PC-3 (cell line): ENCODE data around the gene SH3BP4. TPM values are rescaled to one million over a fixed set of nuclear protein-coding genes. Genes with fewer than 3 reads are reported as not detected.

Source experiments
- ATAC-seq: fragments of 200-7000 bp; cut with Tn5 transposase; 2 replicates; pipeline ENCODE4 v1.9.1; 2020; ENCODE audit warnings: mild to moderate bottlenecking, moderate library complexity
- BruUV-seq: library from RNA; stranded (reverse); fragments of 400-500 nt; replicated peaks from 2 replicates; lab custom pipeline; 2021; lab: Mats Ljungman, UMichigan
- CTCF ChIA-PET: fragments of 300-600 bp; sonication (Branson Sonifier 250); formaldehyde crosslinking; loops from one replicate; lab custom pipeline; 2022; ENCODE audit warnings: antibody characterized with exemption; lab: Charles Lee
- POLR2A ChIA-PET: fragments of 300-600 bp; sonication (Branson Sonifier 250); formaldehyde crosslinking; loops from one replicate; lab custom pipeline; 2022; ENCODE audit warnings: antibody characterized with exemption; ENCODE audit not compliant: unreplicated experiment; lab: Charles Lee
- DNase-seq: peaks from one replicate; pipeline ENCODE4 v3.0.0-alpha.2; 2015
- H2AFZ ChIP-seq: fragments of 300-600 bp; sonication (generic); 2 replicates; pipeline ENCODE4 v1.6.0; 2016; ENCODE audit warnings: antibody characterized with exemption, low read length
- H3F3A ChIP-seq: fragments of 300-600 bp; sonication (generic); one replicate; pipeline ENCODE4 v1.6.0; 2017; ENCODE audit warnings: antibody characterized with exemption, low read length, control low read depth, mild to moderate bottlenecking; ENCODE audit not compliant: unreplicated experiment
- H3K27ac ChIP-seq: fragments of 300-600 bp; sonication (generic); 2 replicates; pipeline ENCODE4 v1.5.1; 2016; ENCODE audit warnings: mild to moderate bottlenecking, low read length
- H3K27me3 ChIP-seq: fragments of 300-600 bp; sonication (generic); 2 replicates; pipeline ENCODE4 v1.6.1; 2016; ENCODE audit warnings: low read length, mixed read lengths
- H3K36me3 ChIP-seq: fragments of 300-600 bp; sonication (generic); 2 replicates; pipeline ENCODE4 v1.6.1; 2016; ENCODE audit warnings: low read depth, mixed run types, low read length, mixed read lengths
- H3K4me1 ChIP-seq: fragments of 300-600 bp; sonication (generic); 2 replicates; pipeline ENCODE4 v1.5.1; 2016; ENCODE audit warnings: low read length; ENCODE audit not compliant: insufficient read depth
- H3K4me2 ChIP-seq: fragments of 300-600 bp; sonication (generic); 2 replicates; pipeline ENCODE4 v1.6.0; 2016; ENCODE audit warnings: low read length
- H3K4me3 ChIP-seq: fragments of 300-600 bp; sonication (generic); 2 replicates; pipeline ENCODE4 v1.5.1; 2016; ENCODE audit warnings: mild to moderate bottlenecking, low read length, mixed read lengths
- H3K79me2 ChIP-seq: fragments of 300-600 bp; sonication (generic); 2 replicates; pipeline ENCODE4 v1.6.1; 2017; ENCODE audit warnings: low read length, mixed read lengths
- H3K9ac ChIP-seq: fragments of 300-600 bp; sonication (generic); 2 replicates; pipeline ENCODE4 v1.6.0; 2016; ENCODE audit warnings: mild to moderate bottlenecking, low read length
- H3K9me2 ChIP-seq: fragments of 300-600 bp; sonication (generic); replicated peaks from 2 replicates; pipeline ENCODE4 v1.6.1; 2016; ENCODE audit warnings: mixed run types, low read length, mixed read lengths
- H3K9me3 ChIP-seq: fragments of 300-600 bp; sonication (generic); 2 replicates; pipeline ENCODE4 v1.6.1; 2016; ENCODE audit warnings: low read length, mixed read lengths
- H4K20me1 ChIP-seq: fragments of 300-600 bp; sonication (generic); 2 replicates; pipeline ENCODE4 v1.6.1; 2016; ENCODE audit warnings: low read length, mixed read lengths
- EZH2 ChIP-seq: fragments of 300-600 bp; sonication (generic); IDR thresholded peaks from one replicate; pipeline ENCODE4 v1.6.1; 2017; ENCODE audit warnings: antibody characterized with exemption, mild to moderate bottlenecking, low read length; ENCODE audit not compliant: unreplicated experiment
- EZH2phosphoT487 ChIP-seq: fragments of 300-600 bp; sonication (generic); IDR thresholded peaks from 2 replicates; pipeline ENCODE4 v1.6.1; 2018; ENCODE audit warnings: mild to moderate bottlenecking, antibody characterized with exemption, low read length, borderline replicate concordance
- intact Hi-C: fragments of 100-400 bp; cut with micrococcal nuclease; formaldehyde crosslinking; loops from 2 replicates; pipeline ENCODE4 v1.9.0; 2023
- total RNA-seq: library from RNA; depleted of rRNA; stranded (reverse); fragments of >200 nt; gene quantifications from 2 replicates; pipeline ENCODE4 v1.2.3, GENCODE V29; 2014
- TF ChIP-seq, protein P1 (sequence below): fragments of 300-600 bp; sonication (generic); conservative IDR thresholded peaks from 2 replicates; pipeline ENCODE4 v1.5.1; 2017; ENCODE audit warnings: antibody characterized with exemption, low read depth, mild to moderate bottlenecking, low read length

The SH3BP4 gene
- total RNA-seq, 1 experiment from 2014 or later, result 35.2 TPM

DNA sequence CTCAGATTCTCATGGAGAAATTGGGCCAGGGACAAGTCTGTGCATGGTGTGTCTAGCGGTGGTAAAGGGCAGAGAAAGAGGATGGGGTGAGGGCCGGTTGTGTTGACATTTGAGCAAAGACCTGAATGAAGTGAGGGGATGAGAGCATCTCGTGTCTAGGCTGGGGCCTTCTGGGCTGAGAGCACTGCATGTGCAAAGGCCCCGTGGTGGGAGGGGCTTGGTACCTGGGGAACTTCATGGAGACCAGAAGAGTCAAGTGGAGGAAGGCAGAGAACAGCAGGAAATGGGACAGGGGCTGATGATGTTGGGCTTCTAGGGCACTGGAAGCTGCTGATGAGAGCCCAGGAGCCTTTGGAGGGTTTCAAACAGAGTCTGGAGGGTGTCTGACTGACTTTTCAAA lies 76.8 kb downstream of the SH3BP4 start:
- no peaks in the 10 kb centered on the region for H3K27me3 ChIP-seq
- no peak for TF ChIP-seq EZH2phosphoT487
- TF ChIP-seq EZH2, result no peak
- TF ChIP-seq, protein P1, sequence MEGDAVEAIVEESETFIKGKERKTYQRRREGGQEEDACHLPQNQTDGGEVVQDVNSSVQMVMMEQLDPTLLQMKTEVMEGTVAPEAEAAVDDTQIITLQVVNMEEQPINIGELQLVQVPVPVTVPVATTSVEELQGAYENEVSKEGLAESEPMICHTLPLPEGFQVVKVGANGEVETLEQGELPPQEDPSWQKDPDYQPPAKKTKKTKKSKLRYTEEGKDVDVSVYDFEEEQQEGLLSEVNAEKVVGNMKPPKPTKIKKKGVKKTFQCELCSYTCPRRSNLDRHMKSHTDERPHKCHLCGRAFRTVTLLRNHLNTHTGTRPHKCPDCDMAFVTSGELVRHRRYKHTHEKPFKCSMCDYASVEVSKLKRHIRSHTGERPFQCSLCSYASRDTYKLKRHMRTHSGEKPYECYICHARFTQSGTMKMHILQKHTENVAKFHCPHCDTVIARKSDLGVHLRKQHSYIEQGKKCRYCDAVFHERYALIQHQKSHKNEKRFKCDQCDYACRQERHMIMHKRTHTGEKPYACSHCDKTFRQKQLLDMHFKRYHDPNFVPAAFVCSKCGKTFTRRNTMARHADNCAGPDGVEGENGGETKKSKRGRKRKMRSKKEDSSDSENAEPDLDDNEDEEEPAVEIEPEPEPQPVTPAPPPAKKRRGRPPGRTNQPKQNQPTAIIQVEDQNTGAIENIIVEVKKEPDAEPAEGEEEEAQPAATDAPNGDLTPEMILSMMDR, result no peak
- no peaks in the 10 kb centered on the region for H3K36me3 ChIP-seq
- CTCF ChIA-PET, result no interaction called here
- peak overlapping the region; percentile 98 for H3K27ac ChIP-seq
- DNase-seq, result no peak
- POLR2A ChIA-PET, result interaction anchor here (0.5 to 1.6 kb wide), 3 partner anchors 48 to 666 kb away, joined by 3 to 7 read pairs (median 7); no protein-coding TSS in a partner anchor
- H3K4me3 ChIP-seq, result peak overlapping the region; percentile 65
- H3K79me2 ChIP-seq, result peaks cover 75% of the 10 kb centered on the region
- no peak for ATAC-seq
- peaks cover 51% of the 10 kb centered on the region for H3K4me1 ChIP-seq
- H3F3A ChIP-seq, result peaks cover 5% of the 10 kb centered on the region
- no peak overlapping the region for H2AFZ ChIP-seq
- no peaks in the 10 kb centered on the region for H3K9me2 ChIP-seq
- H3K9ac ChIP-seq, result no peak overlapping the region
- no TSS peak for BruUV-seq
- H3K9me3 ChIP-seq, result no peaks in the 10 kb centered on the region
- H3K4me2 ChIP-seq, result peak overlapping the region; percentile 91
- intact Hi-C loops, result loop anchor here (10.0 kb wide), 1 partner anchor 1614 kb away; no protein-coding TSS in a partner anchor
- no peaks in the 10 kb centered on the region for H4K20me1 ChIP-seq

DNA sequence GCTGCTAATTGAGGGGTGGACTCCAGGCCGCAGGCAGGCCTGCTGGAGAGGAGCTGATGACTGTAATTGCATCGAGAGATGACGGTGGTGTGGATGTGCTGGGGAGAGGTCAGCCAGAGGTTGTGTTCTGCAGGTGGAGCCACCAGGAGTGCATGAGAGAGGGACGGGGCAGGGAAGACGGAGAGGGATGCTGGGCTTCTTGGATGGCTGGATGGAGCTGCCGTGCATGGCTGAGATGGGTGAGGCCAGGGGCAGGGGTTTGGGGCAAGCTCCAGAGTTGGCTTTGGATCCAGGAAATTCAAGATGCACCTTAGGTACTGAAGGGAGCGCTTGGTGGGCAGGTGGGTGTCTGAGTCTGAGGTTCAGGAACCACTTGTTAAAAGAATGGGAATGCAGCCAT lies 77.2 kb downstream of the SH3BP4 start:
- H4K20me1 ChIP-seq, result no peaks in the 10 kb centered on the region
- intact Hi-C loops, result loop anchor here (10.0 kb wide), 1 partner anchor 1614 kb away; no protein-coding TSS in a partner anchor
- H2AFZ ChIP-seq, result no peak overlapping the region
- H3K9me2 ChIP-seq, result no peaks in the 10 kb centered on the region
- DNase-seq (no peak), ATAC-seq (no peak)
- H3K27ac ChIP-seq, result no peak overlapping the region
- peaks cover 47% of the 10 kb centered on the region for H3K4me1 ChIP-seq
- no TSS peak for BruUV-seq
- POLR2A ChIA-PET, result no interaction called here
- no peaks in the 10 kb centered on the region for H3K36me3 ChIP-seq
- peak overlapping the region; percentile 91; the same call in 1 of the 2 replicates for H3K4me2 ChIP-seq
- H3F3A ChIP-seq, result peaks cover 5% of the 10 kb centered on the region
- no peak overlapping the region for H3K9ac ChIP-seq
- no peak overlapping the region; the same call in 1 of the 2 replicates for H3K4me3 ChIP-seq
- CTCF ChIA-PET, result no interaction called here
- no peaks in the 10 kb centered on the region for H3K9me3 ChIP-seq
- peaks cover 75% of the 10 kb centered on the region for H3K79me2 ChIP-seq
- TF ChIP-seq EZH2phosphoT487, result no peak
- no peak for TF ChIP-seq EZH2
- TF ChIP-seq, protein P1, result no peak
- H3K27me3 ChIP-seq, result no peaks in the 10 kb centered on the region

DNA sequence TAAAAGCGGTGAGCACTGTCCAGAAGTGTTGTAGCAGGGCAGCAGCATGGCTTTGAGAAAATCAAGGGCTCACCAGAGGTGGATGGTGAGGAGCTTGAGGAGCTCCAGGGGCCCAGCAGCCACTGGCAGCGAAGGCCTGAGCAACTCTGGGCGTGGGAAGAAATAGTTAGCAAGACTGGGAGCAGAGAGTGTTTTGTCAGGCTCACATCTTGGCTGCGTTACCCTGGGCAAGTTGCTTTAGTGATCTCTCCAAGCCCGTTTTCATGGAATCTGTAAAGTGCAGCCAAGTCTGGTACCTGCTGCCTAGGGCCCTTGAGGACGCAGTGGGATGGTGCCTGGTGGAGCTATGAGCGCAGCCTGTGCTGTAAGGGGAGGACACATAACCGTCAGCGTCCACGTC lies 78.3 kb downstream of the SH3BP4 start:
- H4K20me1 ChIP-seq, result no peaks in the 10 kb centered on the region
- ChIA-PET CTCF (no interaction called here), POLR2A (interaction anchor here (0.5 kb wide), 1 partner anchor 48 kb away, joined by 4 read pairs; no protein-coding TSS in a partner anchor)
- no peaks in the 10 kb centered on the region for H3K9me3 ChIP-seq
- no peak overlapping the region for H3K4me3 ChIP-seq
- H3F3A ChIP-seq, result peaks cover 5% of the 10 kb centered on the region
- no peak overlapping the region for H3K4me2 ChIP-seq
- H3K9me2 ChIP-seq, result no peaks in the 10 kb centered on the region
- H3K36me3 ChIP-seq, result no peaks in the 10 kb centered on the region
- peaks cover 36% of the 10 kb centered on the region for H3K4me1 ChIP-seq
- H3K79me2 ChIP-seq, result peaks cover 64% of the 10 kb centered on the region
- H3K9ac ChIP-seq, result no peak overlapping the region
- ATAC-seq, result no peak
- TF ChIP-seq EZH2 (no peak), EZH2phosphoT487 (no peak)
- TF ChIP-seq, protein P1, result no peak
- intact Hi-C loops, result no loop called here
- H3K27me3 ChIP-seq, result no peaks in the 10 kb centered on the region
- H3K27ac ChIP-seq, result no peak overlapping the region
- H2AFZ ChIP-seq, result no peak overlapping the region
- DNase-seq, result no peak
- no TSS peak for BruUV-seq
